ENCODE data around the gene ZBTB33. TPM values are rescaled to one million over a fixed set of nuclear protein-coding genes. Genes with fewer than 3 reads are reported as not detected.

The ZBTB33 gene
- total and polyA plus RNA-seq, 2 of the 13 experiments (the other 11 are each of a cell fraction or from before 2014, with no cell fraction given): 6.5 to 20.2 TPM

- TF ChIP-seq GPN1 (CRISPR knock-in tag; IDR thresholded peaks at IDR 0.05; ENCODE audit: borderline replicate concordance) (no peak), HNRNPK (IDR thresholded peaks at IDR 0.05; ENCODE audit: low read depth, low read length, poor library complexity, severe bottlenecking) (no peak), HNRNPH1 (optimal IDR thresholded peaks at IDR 0.05; ENCODE audit: low read depth, low read length) (no peak), ONECUT2 (CRISPR knock-in tag; IDR thresholded peaks at IDR 0.05) (no peak), SMC3 (IDR thresholded peaks at IDR 0.05; ENCODE audit: low read length) (no peak), ZNF557 (CRISPR knock-in tag; IDR thresholded peaks at IDR 0.05) (no peak), YEATS2 (CRISPR knock-in tag; IDR thresholded peaks at IDR 0.05; ENCODE audit: borderline replicate concordance) (peak; percentile 88), SCMH1 (CRISPR knock-in tag; IDR thresholded peaks at IDR 0.05; ENCODE audit: borderline replicate concordance) (no peak), KDM2A (CRISPR knock-in tag; IDR thresholded peaks at IDR 0.05; ENCODE audit: borderline replicate concordance, low read depth) (peak; percentile 90), ARID4A (CRISPR knock-in tag; IDR thresholded peaks at IDR 0.05; ENCODE audit: borderline replicate concordance) (peak; percentile 51; the same call in 1 of the 2 replicates), ZNF354B (CRISPR knock-in tag; IDR thresholded peaks at IDR 0.05) (no peak), ZNF138 (CRISPR knock-in tag; IDR thresholded peaks at IDR 0.05; ENCODE audit: low read depth) (no peak), KIAA2018 (CRISPR knock-in tag; IDR thresholded peaks at IDR 0.05; ENCODE audit: borderline replicate concordance) (no peak)
Measured at GRCh38 chrX:120250522-120251271, at the start of gene ZBTB33 (continued).

Data from HepG2 (cell line).